ENCODE data around the gene PHC2.

PHC2 gene

DNA sequence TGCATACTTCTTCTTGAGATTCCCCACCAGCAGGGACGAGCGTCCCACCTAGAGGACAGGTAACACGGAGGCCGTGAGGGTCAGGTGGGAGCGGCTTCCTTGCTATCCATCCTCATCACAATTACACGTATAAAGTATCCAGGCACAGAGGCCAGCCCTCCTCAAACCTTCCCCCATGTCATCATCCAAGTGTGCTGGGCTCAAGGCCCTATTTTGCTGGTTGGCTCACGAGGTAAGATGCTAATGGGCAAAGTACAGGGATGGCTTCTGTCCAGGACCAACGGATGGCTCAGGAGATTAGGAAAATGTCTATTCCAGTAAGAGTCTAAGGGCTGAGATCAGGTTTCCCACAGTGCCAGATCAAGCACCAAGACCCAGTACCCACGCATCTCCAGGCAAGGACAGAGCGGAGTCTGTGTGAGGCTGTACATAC is 98.5 kb downstream of the PHC2 start:
- DNase-seq (ENCODE audit: low read depth in 4 of 4, low spot score in 1 of 4) = no peak

DNA sequence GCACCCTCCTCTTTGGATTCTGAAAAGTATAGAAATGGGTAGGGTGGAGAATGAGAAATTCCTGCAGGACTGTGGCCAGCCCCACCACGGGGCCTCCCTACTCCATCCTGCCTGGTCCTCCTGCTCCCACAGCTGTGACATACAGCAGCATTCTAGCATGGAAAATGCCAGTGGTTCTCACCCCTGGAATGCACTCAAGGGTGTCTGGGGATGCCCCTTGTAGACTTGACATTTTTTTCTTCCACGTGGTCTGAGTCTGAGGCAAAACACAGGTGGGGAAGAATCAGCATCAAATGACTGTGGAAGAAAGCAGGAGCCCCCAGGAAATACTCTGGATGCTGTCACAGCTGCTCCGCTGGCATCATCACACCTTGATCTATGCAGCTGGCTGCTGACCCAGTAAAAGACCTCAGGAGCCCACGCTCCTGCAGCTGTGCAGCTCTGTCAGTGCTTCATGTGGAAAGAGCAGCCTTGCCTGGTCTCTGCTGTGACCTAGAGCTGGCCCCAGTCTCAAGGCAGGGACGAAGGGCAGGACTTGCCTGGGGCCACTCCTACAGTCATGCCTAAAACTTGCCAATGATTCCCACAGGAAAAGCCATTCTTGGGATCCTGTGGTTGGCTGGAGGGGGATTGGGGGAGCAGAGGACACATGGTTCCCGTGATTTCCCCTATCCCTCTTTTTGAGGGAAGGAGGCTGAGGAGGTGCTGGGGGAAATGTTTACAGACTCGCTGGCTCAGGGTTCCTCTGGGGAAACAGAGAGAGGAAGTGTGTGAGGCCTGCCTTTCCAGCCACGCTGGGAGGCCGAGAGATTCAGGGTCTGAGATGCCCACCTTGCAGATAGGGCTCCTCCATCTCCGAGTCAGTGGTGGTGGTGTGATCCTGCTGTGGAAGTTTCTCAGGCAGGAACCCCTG is 99.2 kb downstream of the PHC2 start:
- DNase-seq (ENCODE audit: low read depth in 4 of 4, low spot score in 1 of 4) = no peak

DNA sequence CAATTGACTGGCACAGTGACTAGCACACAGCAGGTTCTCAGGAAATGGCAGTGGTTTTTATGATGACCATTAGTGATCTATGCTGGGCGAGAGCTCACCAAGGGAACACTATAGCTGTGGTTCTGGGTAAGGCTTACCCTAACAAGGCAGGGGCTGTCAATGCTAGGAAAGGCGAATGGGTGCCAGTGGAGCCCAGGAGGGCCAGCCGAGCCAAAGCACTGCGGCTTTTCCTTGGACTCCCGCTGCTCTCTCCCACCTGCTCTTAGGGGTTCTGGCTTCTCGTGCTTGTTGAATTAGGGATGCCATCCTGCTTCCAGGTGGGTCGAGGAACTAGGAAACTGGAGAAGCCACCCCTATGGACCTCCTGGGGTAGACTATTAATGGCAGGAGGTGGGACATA is 100.0 kb downstream of the PHC2 start:
- no peak for DNase-seq (ENCODE audit: low read depth in 4 of 4, low spot score in 1 of 4)

DNA sequence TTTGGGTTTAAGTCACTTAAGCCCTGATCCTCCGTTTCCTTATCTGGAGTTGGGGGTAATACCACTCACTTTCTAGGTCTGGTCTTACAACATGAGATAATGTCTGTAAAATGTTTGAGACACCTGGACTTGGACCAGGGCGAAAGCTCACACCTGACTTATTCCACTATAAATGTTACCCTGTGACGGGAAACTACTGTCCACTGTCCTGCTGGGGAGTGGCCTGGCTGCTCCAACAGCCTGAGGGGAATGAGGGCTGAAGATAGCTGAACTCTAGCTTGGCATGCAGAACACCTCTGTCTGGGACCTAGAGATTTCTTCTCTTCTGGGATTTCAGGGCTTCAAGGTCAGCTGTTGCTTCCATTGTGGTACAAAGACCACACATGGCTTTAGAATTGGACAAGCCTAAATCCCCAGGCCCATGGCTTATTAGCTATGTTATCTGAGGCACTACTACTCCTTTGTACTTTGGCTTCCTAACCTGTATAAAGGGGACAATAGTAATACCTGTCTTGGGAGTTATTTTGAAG is 100.5 kb downstream of the PHC2 start:
- DNase-seq (ENCODE audit: low read depth in 4 of 4, low spot score in 1 of 4) = no peak

DNA sequence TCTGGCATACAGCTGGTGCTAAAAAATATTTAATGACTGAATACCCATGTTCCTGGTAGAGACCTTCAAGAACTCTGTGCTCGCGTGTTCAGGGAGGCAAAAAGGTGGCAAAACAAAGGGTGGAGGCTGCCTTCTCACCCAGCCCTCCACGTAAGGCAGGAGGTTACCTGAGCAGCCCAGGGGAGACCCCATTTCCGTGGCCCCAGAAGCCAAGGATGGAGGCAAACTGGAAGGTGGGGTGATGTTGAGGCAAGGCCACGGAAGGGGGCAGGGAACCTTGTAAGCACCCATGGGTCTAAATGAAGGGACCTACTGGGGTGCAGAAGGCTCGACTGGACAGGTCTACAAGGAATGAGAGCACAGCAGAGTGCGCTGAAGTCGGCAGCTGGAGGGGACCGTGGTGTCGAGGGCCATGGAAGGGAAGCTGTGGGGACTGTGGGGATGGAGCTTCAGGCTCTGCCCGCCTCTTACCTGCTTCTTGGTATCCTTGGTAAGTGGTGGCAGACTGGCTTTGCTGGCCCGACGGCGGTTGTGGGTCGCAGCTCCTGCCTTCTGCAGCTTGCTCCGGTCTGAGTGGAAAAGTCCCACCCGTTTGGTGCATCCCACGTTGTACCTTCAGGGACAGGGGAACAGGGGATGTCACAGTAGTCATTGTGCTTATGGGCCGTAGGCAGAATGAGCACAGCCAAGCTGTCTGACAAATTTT is 101.1 kb downstream of the PHC2 start:
- DNase-seq (ENCODE audit: low read depth in 4 of 4, low spot score in 1 of 4) = no peak

DNA sequence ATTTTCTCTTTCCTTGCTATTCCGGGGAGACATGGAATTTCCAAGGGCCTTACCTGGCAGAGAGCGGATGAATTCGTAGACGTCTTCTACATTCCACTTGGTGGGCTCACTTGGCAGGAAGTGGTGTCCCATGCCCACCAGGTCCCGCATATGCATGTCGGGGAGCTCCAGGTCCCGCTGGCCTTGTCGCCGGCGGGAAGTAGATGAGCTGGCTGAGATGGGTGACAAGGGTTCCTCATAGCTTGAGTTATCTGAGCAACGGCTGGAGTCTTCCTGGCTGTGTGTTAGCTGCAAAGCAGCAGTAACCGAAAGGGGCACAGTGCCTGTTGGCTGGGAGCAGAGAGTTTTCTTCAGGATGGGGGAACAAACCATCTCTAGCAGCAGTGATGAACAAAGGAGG is 102.1 kb downstream of the PHC2 start:
- DNase-seq (ENCODE audit: low read depth in 4 of 4, low spot score in 1 of 4) = no peak

DNA sequence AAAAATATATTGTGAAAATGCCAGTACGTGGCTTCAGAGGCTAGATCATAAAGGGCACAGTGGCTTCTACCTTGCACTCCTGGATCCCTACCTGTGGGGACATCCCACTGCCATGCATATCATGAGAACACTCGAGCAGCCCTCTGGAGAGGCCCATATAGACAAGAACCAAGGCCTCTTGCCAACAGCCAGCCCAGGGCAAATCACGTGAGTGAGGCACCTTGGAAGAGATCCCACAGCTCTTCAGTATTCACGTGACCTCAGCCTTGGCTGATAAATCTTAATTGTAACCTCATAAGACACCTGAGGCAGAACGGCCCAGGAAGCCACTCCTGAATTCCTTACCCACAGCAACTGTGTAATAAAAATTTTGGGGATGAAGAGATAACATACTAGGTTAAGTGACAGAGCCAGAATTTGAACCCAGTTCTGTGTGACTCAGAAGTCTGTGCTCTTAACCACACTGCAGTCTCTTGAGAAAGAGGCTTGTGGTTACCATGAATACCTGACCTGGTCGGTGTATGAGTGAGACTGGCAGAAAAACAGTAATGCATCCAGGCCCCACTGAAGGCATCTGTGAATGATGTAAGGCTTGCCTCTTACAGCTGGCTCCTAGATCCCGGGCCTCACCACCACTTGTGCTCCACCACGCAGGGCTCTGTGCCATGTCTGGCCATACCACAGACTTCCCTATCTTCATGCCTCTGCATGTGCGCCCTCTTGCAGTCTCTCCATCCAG is 103.1 kb downstream of the PHC2 start:
- DNase-seq (ENCODE audit: low read depth in 4 of 4, low spot score in 1 of 4) = no peak

DNA sequence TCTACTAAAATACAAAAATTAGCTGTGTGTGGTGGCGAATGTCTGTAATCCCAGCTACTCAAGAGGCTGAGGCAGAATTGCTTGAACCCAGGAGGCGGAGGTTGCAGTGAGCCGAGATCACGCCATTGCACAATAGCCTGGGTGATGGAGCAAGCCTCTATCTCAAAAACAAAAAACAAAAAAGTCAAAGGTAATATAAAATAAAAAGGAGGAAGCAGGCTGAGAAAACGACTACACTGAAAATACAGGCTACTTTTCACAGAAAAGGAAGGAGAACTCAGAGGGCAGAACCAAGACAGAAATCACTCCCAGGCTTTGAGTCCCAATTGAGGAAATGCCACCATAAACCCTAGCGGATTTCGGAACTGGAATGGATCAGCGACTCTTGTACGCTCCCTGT is 104.1 kb downstream of the PHC2 start:
- DNase-seq (ENCODE audit: low read depth in 4 of 4, low spot score in 1 of 4) = no peak

DNA sequence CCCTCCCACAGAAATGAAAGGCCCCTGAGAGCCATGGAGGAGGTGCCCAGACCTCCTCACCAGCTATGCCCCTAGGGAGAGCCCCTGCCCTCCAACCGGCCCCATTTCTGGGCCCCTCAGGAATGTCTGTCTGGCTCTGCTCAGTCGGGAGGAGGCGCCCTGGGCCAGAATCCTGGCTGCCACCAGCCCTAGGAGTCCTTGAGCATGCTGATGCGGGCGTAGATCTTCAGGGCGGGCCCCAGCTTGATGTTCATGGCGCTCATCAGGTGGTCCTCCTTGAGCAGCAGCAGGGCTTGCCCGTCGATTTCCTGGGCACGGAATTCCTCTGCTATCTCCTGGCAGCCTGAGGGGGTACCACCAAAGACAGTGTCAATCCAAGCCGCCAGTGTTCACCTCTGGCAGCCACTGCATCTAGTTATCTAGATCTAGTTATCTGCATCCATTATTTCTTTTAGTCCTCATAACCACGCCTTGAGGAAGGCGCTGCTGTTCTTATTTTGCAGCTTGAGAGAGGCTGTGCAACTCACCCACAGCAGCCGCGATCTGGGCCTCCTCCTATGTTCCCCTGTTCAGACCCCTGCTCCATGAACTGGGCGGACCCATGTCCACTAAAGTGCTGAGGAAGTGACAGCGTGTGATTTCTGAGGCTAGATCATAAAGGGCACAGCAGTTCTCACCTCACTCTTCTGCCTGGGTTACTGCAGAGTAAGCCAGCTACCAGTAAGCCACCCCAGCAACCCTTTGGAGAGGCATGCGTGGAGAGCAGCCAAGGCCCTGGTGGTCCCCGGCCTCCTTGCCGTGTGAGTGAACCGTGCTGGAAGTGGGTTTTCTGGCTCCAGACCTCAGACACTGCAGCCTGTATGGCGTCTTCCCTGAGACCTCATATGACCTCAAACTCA is 106.0 kb downstream of the PHC2 start:
- DNase-seq (ENCODE audit: low read depth in 4 of 4, low spot score in 1 of 4) = no peak

DNA sequence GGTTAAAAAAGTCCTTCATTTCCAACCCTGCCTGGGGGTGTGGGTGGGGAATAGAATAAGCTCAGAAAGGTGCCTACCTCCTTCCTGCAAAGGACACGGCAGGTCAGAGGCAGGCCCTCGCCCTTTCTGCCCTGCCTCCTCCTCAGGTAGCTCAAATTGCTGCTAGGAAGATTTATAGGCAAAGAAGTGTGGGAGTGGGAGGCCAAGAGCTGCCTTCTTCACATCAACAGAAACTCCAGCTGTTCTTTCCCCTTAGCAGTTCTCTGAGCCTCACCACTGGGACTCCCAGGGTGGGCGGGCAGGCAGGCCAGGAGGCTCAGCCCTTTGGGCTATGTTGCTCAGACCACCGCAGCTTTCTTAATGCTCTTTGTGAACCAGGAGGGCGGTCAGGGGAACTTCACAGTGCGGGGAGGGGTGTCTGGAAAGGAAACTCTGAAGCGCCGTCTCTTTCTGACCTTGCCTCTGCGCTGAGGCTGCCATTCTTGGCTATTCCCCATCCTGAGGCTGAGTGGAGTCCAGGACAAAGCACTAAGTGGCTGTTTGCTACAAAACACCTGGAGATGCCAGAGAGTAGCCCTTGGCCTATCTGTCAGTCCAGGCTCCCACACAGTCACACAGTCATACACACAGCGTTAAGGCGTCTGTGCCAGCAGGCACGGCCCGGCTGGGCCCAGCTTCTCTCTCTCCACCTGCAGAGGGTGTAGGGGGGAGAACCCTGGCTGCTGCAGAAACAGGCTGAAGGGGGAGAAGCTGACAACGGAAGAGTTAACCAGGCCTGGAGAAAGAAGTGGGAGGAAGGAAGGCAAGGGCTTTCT is 107.0 kb downstream of the PHC2 start:
- DNase-seq (ENCODE audit: low read depth in 4 of 4, low spot score in 1 of 4) = no peak

DNA sequence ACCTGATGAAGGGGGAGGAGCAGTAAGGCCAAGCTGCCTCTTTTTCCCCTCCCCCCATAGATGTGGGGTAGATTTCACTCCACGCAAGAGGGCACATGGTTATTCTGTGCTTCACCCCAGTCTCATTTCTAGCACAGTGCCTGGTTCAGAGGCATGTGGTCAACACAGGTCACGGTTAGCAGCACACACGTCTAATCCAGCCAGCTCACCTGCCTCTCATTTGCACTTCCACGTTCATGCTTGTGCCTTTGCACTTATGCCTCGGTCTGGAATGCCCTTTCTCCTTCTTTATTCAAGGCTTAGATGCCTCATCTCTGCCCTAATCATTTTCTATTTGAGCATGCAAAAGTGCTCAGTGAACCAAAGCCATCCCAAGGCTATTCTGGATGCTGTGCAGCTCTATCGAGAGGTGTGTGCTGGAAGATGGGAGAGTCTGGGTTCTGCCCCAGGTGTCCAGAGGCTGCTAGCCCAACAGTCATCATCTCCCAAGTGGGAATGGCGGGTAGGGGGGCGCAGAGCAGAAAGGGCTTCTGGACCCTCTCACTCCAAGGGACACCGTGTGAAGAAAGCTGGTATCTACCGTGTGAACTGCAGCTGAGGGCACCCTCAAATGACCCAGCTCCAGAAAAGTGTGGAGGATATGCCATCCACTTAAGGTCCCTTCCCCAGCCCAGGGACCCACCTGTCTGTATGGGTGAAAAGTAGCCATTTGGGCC is 107.9 kb downstream of the PHC2 start:
- no peak for DNase-seq (ENCODE audit: low read depth in 4 of 4, low spot score in 1 of 4)

DNA sequence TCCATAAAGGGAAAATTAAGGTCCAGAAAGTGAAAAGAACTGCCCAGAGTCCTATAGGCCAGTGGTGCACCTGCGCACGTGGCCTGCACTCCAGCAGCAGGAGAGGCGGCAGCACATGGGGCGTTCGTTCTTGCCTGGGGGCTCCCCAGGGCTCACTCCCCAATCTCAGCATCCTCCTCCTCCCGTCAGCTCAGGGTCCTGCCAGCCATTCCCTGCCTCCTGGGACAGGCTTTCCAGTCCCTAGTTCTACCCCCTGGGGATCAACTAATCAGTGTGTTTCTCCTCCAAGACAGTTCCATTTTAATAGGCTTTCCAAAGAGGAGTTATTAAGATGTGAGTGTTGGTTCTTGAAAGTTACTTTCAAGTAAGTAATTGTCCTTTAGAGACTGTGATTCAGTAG is 108.8 kb downstream of the PHC2 start:
- DNase-seq (ENCODE audit: low read depth in 4 of 4, low spot score in 1 of 4) = no peak

DNA sequence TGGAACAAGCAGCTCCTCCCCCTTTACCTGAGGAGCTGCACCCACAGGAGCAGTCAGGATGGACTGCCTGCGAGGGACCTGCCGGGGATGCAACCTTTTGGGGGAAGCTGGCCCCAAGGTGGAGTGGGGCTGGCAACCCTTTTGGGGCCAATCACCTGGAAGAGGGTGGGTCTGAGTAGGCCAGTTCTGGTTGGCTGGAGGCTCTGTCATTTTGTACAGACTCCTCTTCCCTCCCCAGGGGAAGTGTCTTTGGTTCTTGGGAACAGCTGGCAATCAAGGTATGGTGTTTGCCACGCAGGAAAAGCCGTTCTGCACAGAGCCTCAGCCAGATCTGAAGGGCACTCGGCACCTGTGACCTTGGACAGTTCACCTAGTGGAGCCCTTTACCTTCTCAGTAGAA is 109.7 kb downstream of the PHC2 start:
- no peak for DNase-seq (ENCODE audit: low read depth in 4 of 4, low spot score in 1 of 4)

DNA sequence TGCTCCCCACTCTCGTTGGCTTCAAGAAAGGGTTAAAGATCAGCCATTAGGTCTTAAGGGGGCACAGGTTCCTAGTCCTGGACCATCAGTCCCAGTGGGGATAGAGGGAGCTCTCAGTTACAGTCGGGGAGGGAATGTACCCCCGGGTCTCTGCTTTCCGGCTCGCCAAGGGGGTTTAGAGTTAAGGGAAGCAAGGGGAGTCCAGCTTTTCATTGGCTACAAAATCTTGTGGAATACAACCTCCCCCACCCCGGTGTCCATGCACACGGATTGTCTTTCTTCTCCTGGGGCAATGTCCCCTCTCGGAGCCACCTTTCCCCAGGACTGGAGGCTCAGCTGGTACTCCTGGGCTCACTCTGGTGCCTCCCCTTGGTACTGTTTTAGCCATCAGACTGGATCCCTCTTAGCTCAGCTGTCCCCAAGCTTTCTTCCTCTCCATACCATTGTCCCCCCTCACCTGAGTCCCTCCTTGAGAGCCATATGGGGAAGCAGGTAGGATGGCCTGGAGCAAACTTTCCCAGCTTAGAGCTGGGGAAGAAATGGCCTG is 110.2 kb downstream of the PHC2 start, which contains the start of gene A3GALT2:
TSS of gene A3GALT2 (minus strand) at position 480 of the 547 bp plus-strand sequence. CDS start at position 480, 0 bp downstream.
- no peak for DNase-seq (ENCODE audit: low read depth in 4 of 4, low spot score in 1 of 4)

DNA sequence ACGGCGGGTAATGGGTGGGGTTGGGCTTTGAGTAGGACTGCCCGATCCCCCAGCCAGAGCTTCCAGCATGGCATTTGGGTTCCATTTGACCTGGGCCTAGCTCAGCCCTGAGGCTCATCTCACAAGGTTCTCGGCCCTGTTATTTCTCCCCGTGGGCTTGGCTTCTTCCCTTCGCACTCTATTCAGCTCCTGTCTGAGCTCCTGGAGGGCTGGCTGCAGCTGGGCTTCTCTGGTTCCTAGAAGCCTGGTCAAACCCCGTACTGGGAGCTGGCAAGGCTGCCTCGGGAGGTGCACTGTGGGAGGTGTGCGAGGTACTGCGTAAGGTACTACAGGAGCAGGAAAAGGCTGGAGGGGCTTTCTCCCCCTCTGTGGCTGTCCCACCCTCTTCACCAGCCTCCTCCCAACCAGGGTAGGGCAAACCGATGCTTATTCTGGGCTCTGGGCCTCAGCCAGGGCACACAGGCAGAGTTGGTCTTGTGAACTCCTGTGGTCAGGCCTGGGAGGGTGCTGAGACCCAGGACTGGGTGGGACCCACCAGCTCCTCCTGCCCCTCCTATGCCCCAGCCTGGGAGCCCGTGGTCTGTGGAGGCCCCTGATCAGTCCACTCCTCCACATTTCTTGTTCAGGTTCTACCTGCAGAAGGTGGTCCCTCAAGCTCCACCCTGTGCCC is 110.8 kb downstream of the PHC2 start:
- no peak for DNase-seq (ENCODE audit: low read depth in 4 of 4, low spot score in 1 of 4)

DNA sequence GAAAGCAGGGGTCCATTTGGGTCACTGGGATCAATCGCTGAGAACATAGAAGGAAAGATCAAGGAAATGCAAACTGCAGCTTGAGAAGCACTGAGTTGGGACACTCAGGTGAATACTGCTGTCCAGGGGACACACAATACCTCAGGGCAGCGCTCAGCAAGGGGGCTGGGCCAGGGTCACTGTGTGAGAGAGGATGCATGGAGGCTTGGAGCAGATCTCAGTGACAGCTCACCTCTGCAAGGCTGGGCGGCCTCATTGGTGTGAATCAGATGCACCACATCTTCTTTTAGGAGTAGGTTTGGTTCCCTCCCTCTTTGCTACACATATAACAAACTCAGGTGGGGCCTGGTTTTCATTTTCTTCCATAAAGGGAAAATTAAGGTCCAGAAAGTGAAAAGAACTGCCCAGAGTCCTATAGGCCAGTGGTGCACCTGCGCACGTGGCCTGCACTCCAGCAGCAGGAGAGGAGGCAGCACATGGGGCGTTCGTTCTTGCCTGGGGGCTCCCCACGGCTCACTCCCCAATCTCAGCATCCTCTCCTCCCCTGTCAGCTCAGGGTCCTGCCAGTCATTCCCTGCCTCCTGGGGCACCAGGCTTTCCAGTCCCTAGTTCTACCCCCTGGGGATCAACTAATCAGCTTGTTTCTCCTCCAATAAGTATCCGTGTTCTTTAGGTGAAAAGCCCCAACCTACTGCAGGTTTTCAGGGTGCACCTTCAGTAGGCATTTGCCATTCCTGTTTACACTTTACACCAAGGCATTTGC is 111.5 kb downstream of the PHC2 start:
- DNase-seq (ENCODE audit: low read depth in 4 of 4, low spot score in 1 of 4) = no peak

DNA sequence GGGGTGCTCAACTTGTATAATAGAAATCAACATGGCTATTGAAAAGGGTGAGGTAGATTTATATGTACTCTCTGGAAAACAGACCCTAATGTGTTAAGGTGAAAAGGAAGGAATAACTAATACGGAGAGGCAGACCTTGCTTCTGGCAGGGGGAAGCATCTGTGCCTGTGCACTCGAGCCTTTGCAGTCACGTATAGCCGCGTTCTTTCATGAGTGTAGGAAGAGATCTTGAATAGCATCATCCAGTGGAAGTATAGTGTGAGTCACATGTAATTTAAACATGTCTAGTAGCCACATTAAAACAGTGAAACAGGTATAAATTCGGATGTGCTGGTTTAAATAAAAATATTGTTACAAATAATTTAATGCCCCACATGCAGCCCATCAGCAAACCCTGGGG is 112.9 kb downstream of the PHC2 start:
- DNase-seq (ENCODE audit: low read depth in 4 of 4, low spot score in 1 of 4) = no peak

Measured in stimulated activated CD4-positive, alpha-beta T cell treated with anti-CD3 and anti-CD28 coated beads, Interleukin-1b, Interleukin-23, amount 100 ng/mL, for 24 hours (primary cell).